KMS-11 (cell line): ENCODE results near the gene GAD1.

Source experiments
- H2AFZ ChIP-seq: fragments of 200-600 bp; sonication (generic); 2 replicates; pipeline ENCODE4 v1.6.1; 2016; ENCODE audit warnings: antibody characterized with exemption, mixed run types, low read depth
- H3K27ac ChIP-seq: fragments of 200-600 bp; sonication (generic); 2 replicates; pipeline ENCODE4 v1.6.1; 2016; ENCODE audit warnings: mild to moderate bottlenecking, mixed run types
- H3K27me3 ChIP-seq: fragments of 200-600 bp; sonication (generic); 2 replicates; pipeline ENCODE4 v1.6.1; 2017; ENCODE audit warnings: mild to moderate bottlenecking, low read depth, mixed run types, moderate library complexity; ENCODE audit not compliant: insufficient read depth
- H3K36me3 ChIP-seq: fragments of 200-600 bp; sonication (generic); 2 replicates; pipeline ENCODE4 v1.6.1; 2017; ENCODE audit warnings: mild to moderate bottlenecking, mixed run types; ENCODE audit not compliant: insufficient read depth
- H3K4me1 ChIP-seq: fragments of 200-600 bp; sonication (generic); 2 replicates; pipeline ENCODE4 v1.6.1; 2016; ENCODE audit warnings: mild to moderate bottlenecking, low read depth, mixed run types; ENCODE audit not compliant: poor library complexity, severe bottlenecking
- H3K4me2 ChIP-seq: fragments of 200-600 bp; sonication (generic); 2 replicates; pipeline ENCODE4 v1.7.0; 2016; ENCODE audit warnings: mild to moderate bottlenecking, mixed run types
- H3K4me3 ChIP-seq: fragments of 200-600 bp; sonication (generic); IDR thresholded peaks from 2 replicates; pipeline ENCODE4 v1.6.1; 2017; ENCODE audit warnings: low read depth, low read length, mixed read lengths; ENCODE audit not compliant: insufficient read depth
- H3K79me2 ChIP-seq: fragments of 200-600 bp; sonication (generic); 2 replicates; pipeline ENCODE4 v1.6.1; 2016; ENCODE audit warnings: low read depth, mixed run types; ENCODE audit not compliant: insufficient read depth
- H3K9ac ChIP-seq: fragments of 200-600 bp; sonication (generic); 2 replicates; pipeline ENCODE4 v1.6.1; 2016; ENCODE audit warnings: mild to moderate bottlenecking, mixed run types
- H4K20me1 ChIP-seq: fragments of 200-600 bp; sonication (generic); 2 replicates; pipeline ENCODE4 v1.6.1; 2016; ENCODE audit warnings: mild to moderate bottlenecking, mixed run types; ENCODE audit not compliant: insufficient read depth
- TF ChIP-seq, protein P1 (sequence below): fragments of 200-600 bp; sonication (generic); conservative IDR thresholded peaks from 2 replicates; pipeline ENCODE4 v1.6.1; 2017; ENCODE audit warnings: low read depth, mild to moderate bottlenecking, antibody characterized with exemption, low read length, moderate library complexity, mixed read lengths

Gene GAD1

DNA sequence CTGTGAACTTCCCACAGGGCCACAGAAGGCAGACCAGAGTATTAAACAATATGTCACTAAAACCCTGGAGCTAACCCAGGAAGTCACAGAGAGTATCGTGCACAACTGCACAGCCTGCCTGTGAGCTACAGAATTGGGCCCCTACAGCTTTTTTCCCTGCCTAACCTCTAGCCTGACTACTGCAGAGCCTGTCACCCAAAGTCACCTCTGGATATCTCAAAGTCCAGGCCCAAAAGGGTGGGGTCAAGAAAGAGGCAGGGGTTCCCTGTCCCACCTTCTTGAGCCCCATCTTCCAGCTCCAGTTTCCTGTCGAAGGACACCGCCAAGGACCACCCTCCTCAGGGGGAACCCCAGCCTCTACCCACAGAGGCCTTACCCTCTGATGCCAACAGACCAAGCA lies 13.5 kb downstream of the GAD1 start:
- no peaks in the 10 kb centered on the region; the same call in 1 of the 2 replicates for H3K27me3 ChIP-seq
- no peaks in the 10 kb centered on the region for H3K4me1 ChIP-seq
- H3K9ac ChIP-seq = no peak overlapping the region
- H3K36me3 ChIP-seq = no peaks in the 10 kb centered on the region
- H4K20me1 ChIP-seq = no peaks in the 10 kb centered on the region
- H3K27ac ChIP-seq = no peak overlapping the region
- no peak overlapping the region for H3K4me3 ChIP-seq
- TF ChIP-seq, protein P1, sequence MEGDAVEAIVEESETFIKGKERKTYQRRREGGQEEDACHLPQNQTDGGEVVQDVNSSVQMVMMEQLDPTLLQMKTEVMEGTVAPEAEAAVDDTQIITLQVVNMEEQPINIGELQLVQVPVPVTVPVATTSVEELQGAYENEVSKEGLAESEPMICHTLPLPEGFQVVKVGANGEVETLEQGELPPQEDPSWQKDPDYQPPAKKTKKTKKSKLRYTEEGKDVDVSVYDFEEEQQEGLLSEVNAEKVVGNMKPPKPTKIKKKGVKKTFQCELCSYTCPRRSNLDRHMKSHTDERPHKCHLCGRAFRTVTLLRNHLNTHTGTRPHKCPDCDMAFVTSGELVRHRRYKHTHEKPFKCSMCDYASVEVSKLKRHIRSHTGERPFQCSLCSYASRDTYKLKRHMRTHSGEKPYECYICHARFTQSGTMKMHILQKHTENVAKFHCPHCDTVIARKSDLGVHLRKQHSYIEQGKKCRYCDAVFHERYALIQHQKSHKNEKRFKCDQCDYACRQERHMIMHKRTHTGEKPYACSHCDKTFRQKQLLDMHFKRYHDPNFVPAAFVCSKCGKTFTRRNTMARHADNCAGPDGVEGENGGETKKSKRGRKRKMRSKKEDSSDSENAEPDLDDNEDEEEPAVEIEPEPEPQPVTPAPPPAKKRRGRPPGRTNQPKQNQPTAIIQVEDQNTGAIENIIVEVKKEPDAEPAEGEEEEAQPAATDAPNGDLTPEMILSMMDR = no peak
- no peak overlapping the region for H2AFZ ChIP-seq
- H3K4me2 ChIP-seq = no peak overlapping the region
- no peaks in the 10 kb centered on the region for H3K79me2 ChIP-seq

DNA sequence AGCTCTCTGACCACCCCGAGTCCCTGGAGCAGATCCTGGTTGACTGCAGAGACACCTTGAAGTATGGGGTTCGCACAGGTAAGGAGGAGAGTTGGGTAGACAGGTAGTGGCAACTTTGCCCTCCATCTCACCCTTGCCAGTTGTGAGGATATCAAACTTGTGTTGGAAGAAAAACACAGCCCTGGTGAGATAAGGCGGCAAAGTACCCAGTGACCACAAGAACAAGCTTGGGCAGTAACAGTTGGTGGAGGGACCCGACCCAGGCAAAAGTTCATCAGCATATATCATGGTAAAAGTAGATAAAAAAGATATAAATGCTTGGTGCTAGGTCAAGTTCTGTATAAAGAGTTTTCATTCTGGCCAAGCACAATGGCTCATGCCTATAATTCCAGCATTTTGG lies 14.4 kb downstream of the GAD1 start:
- H3K36me3 ChIP-seq = no peaks in the 10 kb centered on the region
- TF ChIP-seq, protein P1 = no peak
- H3K4me1 ChIP-seq = no peaks in the 10 kb centered on the region
- no peak overlapping the region for H3K27ac ChIP-seq
- no peaks in the 10 kb centered on the region for H4K20me1 ChIP-seq
- no peaks in the 10 kb centered on the region; the same call in 1 of the 2 replicates for H3K27me3 ChIP-seq
- no peak overlapping the region for H3K4me2 ChIP-seq
- no peak overlapping the region for H2AFZ ChIP-seq
- H3K9ac ChIP-seq = no peak overlapping the region
- no peaks in the 10 kb centered on the region for H3K79me2 ChIP-seq
- no peak overlapping the region for H3K4me3 ChIP-seq

DNA sequence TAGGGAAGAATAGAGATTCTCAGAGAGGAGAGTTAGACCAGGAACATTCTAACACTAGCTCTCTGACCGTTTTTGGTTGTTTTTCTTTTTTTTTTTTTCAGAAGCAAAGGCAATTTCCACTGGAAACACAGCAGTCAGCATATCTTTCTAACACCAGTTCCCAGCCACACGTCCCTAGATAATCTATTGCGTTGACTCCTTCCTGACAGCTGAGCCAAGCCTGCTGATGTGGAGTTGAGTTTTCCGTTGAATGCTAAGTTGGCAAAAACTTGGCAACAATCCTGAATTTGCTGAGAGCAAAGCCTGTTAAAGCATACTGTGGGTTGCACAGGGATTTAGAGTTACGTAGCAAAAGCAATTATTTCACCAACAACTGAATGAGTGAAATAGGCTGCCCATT lies 19.3 kb downstream of the GAD1 start:
- H3K9ac ChIP-seq = no peak overlapping the region
- no peak overlapping the region for H3K4me2 ChIP-seq
- no peak overlapping the region for H3K27ac ChIP-seq
- H4K20me1 ChIP-seq = no peaks in the 10 kb centered on the region
- no peaks in the 10 kb centered on the region for H3K27me3 ChIP-seq
- no peaks in the 10 kb centered on the region for H3K36me3 ChIP-seq
- H3K4me1 ChIP-seq = no peaks in the 10 kb centered on the region
- H3K4me3 ChIP-seq = no peak overlapping the region
- TF ChIP-seq, protein P1 = no peak
- no peaks in the 10 kb centered on the region for H3K79me2 ChIP-seq
- H2AFZ ChIP-seq = no peak overlapping the region

DNA sequence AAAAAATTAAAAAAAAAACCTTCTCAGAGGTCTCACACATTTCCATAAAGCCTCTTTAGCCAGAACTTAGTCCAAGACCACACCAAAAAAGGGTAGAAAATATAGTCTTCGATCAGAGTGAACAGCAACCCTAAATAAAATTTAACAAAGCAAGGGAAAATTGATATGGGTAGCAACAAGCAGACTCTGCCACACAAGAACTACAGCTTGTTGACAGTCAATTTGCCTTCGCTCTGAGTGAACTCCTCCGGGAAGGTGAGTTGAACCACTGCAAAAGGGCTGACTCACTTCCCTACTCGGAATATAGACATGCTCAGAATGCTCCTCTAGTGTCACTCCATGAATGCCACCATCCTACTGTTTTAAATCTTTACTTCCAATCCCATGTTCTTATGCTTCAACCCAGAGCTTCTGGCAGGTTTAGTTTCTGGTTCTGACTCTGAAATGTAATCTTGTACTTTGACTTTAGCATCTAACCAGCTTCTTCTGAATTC lies 24.1 kb downstream of the GAD1 start:
- no peak overlapping the region for H3K27ac ChIP-seq
- TF ChIP-seq, protein P1 = no peak
- H4K20me1 ChIP-seq = no peaks in the 10 kb centered on the region
- no peak overlapping the region for H3K4me2 ChIP-seq
- no peak overlapping the region for H2AFZ ChIP-seq
- H3K36me3 ChIP-seq = no peaks in the 10 kb centered on the region
- no peaks in the 10 kb centered on the region for H3K27me3 ChIP-seq
- no peak overlapping the region for H3K4me3 ChIP-seq
- no peak overlapping the region for H3K9ac ChIP-seq
- H3K79me2 ChIP-seq = no peaks in the 10 kb centered on the region
- no peaks in the 10 kb centered on the region for H3K4me1 ChIP-seq

DNA sequence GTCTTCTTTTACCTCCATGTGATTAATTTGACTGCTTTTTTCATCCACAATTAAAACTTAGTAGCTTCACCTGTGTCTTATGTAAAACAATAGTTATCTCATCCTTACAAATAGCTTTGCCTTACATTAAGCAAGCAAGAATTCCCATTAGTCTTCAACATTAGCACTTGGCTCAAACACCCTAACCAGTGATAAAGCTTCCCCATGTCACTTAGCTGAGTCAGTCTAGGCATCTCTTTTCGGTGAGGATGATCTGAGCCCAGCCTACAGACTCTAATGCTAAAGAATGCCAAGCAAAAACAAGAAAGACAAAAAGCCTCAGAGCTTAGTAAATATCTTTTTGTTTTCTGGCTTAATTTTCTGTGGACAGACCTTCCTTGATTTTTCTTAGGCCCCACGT lies 26.1 kb downstream of the GAD1 start:
- H2AFZ ChIP-seq = no peak overlapping the region
- no peaks in the 10 kb centered on the region for H3K27me3 ChIP-seq
- H3K4me3 ChIP-seq = no peak overlapping the region
- no peaks in the 10 kb centered on the region for H4K20me1 ChIP-seq
- H3K36me3 ChIP-seq = no peaks in the 10 kb centered on the region
- no peak overlapping the region for H3K9ac ChIP-seq
- no peak overlapping the region for H3K4me2 ChIP-seq
- no peaks in the 10 kb centered on the region for H3K4me1 ChIP-seq
- TF ChIP-seq, protein P1 = no peak
- H3K27ac ChIP-seq = no peak overlapping the region
- no peaks in the 10 kb centered on the region for H3K79me2 ChIP-seq
